HG02884 (cell line): Measurements from ENCODE around the gene HJV.
"Not testable (repeated sequence)": the region's sequence is repeated elsewhere in the genome, so short reads cannot be mapped to it uniquely, and the experiment has no call there.

ENCODE experiments used
- ATAC-seq: cut with Tn5 transposase; IDR thresholded peaks from one replicate; pipeline ENCODE4 v1.9.1; 2021; ENCODE audit warnings: mild to moderate bottlenecking, moderate library complexity; ENCODE audit not compliant: unreplicated experiment

HJV gene

GRCh38 chr1:146021622-146022402 is at the start of gene HJV:
TSS of gene HJV (minus strand) at chr1:146021735. CDS start at chr1:146020231, 1,504 bp downstream.
- ATAC-seq = no peak

GRCh38 chr1:146059148-146059547 is 37.6 kb upstream of the HJV start:
- ATAC-seq = not testable (repeated sequence)

- peak; percentile 61 for ATAC-seq
Observed at GRCh38 chr1:146051852-146052676, 30.5 kb upstream of the HJV start.

- ATAC-seq = no peak
Observed at GRCh38 chr1:146051452-146051851, 29.9 kb upstream of the HJV start.

- not testable (repeated sequence) for ATAC-seq
Observed at GRCh38 chr1:146050652-146050963, 29.1 kb upstream of the HJV start.

- ATAC-seq = not testable (repeated sequence)
Observed at GRCh38 chr1:146049866-146050651, 28.5 kb upstream of the HJV start.

- no peak for ATAC-seq
Observed at GRCh38 chr1:146049436-146049835, 27.9 kb upstream of the HJV start.

GRCh38 chr1:146048514-146049115 is 27.1 kb upstream of the HJV start:
- not testable (repeated sequence) for ATAC-seq

GRCh38 chr1:146046664-146047063 is 25.1 kb upstream of the HJV start:
- no peak for ATAC-seq

- ATAC-seq = no peak
Observed at GRCh38 chr1:146039844-146040194, 18.3 kb upstream of the HJV start.

GRCh38 chr1:146036965-146037646 is 15.6 kb upstream of the HJV start:
- ATAC-seq = no peak

- no peak for ATAC-seq
Observed at GRCh38 chr1:146036241-146036964, 14.9 kb upstream of the HJV start.

GRCh38 chr1:146035048-146035423 is 13.5 kb upstream of the HJV start:
- ATAC-seq = no peak

- no peak for ATAC-seq
Observed at GRCh38 chr1:146032631-146033219, 11.2 kb upstream of the HJV start.

GRCh38 chr1:146031476-146031875 is 9.9 kb upstream of the HJV start:
- no peak for ATAC-seq

GRCh38 chr1:146029117-146029516 is 7.6 kb upstream of the HJV start:
- ATAC-seq = no peak

- ATAC-seq = not testable (repeated sequence)
Observed at GRCh38 chr1:146026650-146027049, 5.1 kb upstream of the HJV start.

- not testable (repeated sequence) for ATAC-seq
Observed at GRCh38 chr1:146025787-146026495, 4.4 kb upstream of the HJV start.
